HepG2 (cell line): ENCODE measurements around the gene CELSR3. TPM values are rescaled to one million over a fixed set of nuclear protein-coding genes. Genes with fewer than 3 reads are reported as not detected.

Source experiments
- AFF4 ChIP-seq: sonication (generic); formaldehyde crosslinking; IDR thresholded peaks from 2 replicates; pipeline ENCODE4 v1.4.0; 2020; ENCODE audit warnings: missing genetic modification reagents
- ATRX ChIP-seq: sonication (generic); formaldehyde crosslinking; IDR thresholded peaks from 2 replicates; pipeline ENCODE4 v1.4.0; 2020; ENCODE audit warnings: missing genetic modification reagents, borderline replicate concordance
- IRF9 ChIP-seq: sonication (generic); formaldehyde crosslinking; IDR thresholded peaks from 2 replicates; pipeline ENCODE4 v1.8.0; 2022; ENCODE audit warnings: missing genetic modification reagents, mild to moderate bottlenecking, borderline replicate concordance
- MATR3 ChIP-seq: sonication (generic); formaldehyde crosslinking; IDR thresholded peaks from 2 replicates; pipeline ENCODE4 v1.4.0; 2020; ENCODE audit warnings: missing genetic modification reagents
- NFKB2 ChIP-seq: sonication (generic); formaldehyde crosslinking; IDR thresholded peaks from 2 replicates; pipeline ENCODE4 v1.4.0; 2020; ENCODE audit warnings: missing genetic modification reagents, borderline replicate concordance
- PAWR ChIP-seq: sonication (generic); formaldehyde crosslinking; IDR thresholded peaks from 2 replicates; pipeline ENCODE4 v1.4.0; 2020; ENCODE audit warnings: missing genetic modification reagents, mild to moderate bottlenecking, borderline replicate concordance
- SNAI1 ChIP-seq: sonication (generic); formaldehyde crosslinking; IDR thresholded peaks from 2 replicates; pipeline ENCODE4 v1.5.0; 2020; ENCODE audit warnings: mild to moderate bottlenecking, missing genetic modification reagents, borderline replicate concordance
- TCF7L2 ChIP-seq: IDR thresholded peaks from 2 replicates; pipeline ENCODE4 v1.6.1; 2011; ENCODE audit warnings: mild to moderate bottlenecking, low read depth, low read length, moderate library complexity
- ZBTB49 ChIP-seq: sonication (generic); formaldehyde crosslinking; IDR thresholded peaks from 2 replicates; pipeline ENCODE4 v1.4.0; 2020; ENCODE audit warnings: missing genetic modification reagents, borderline replicate concordance
- ZNF17 ChIP-seq: sonication (generic); formaldehyde crosslinking; IDR thresholded peaks from 2 replicates; pipeline ENCODE4 v1.5.0; 2020; ENCODE audit warnings: mild to moderate bottlenecking, missing genetic modification reagents
- ZNF263 ChIP-seq: sonication (generic); formaldehyde crosslinking; IDR thresholded peaks from 2 replicates; pipeline ENCODE4 v1.4.0; 2020; ENCODE audit warnings: missing genetic modification reagents
- ZNF3 ChIP-seq: IDR thresholded peaks from 2 replicates; pipeline ENCODE4 v1.7.0; 2017; ENCODE audit warnings: inconsistent platforms
- ZNF572 ChIP-seq: sonication (generic); formaldehyde crosslinking; IDR thresholded peaks from 2 replicates; pipeline ENCODE4 v1.5.1; 2020; ENCODE audit warnings: mild to moderate bottlenecking, missing genetic modification reagents
- ZNF777 ChIP-seq: sonication (generic); formaldehyde crosslinking; IDR thresholded peaks from 2 replicates; pipeline ENCODE4 v1.4.0; 2020; ENCODE audit warnings: missing genetic modification reagents
- ZNF781 ChIP-seq: sonication (generic); formaldehyde crosslinking; IDR thresholded peaks from 2 replicates; pipeline ENCODE4 v1.5.1; 2020; ENCODE audit warnings: borderline replicate concordance, mild to moderate bottlenecking, missing genetic modification reagents; ENCODE audit errors: not compliant biosample characterization
- ZSCAN9 ChIP-seq: IDR thresholded peaks from 2 replicates; pipeline ENCODE4 v1.6.1; 2016; ENCODE audit warnings: borderline replicate concordance
- polyA plus RNA-seq, 8 experiments: library from polyadenylated mRNA; depleted of rRNA in 3 of 8; stranded (reverse) in 7 of 8; unstranded in 1 of 8; fragments of >200 nt; fragmentation: Illumina TruSeq in 4 of 8; extraction: Trizol in 4 of 8; gene quantifications; 2 replicates each; pipeline versions ENCODE4 v1.2.1 to v1.2.3, GENCODE V29; 2011 to 2016; ENCODE audit warnings: low read depth in 4 of 8, missing spikeins in 1 of 8, mixed read lengths in 1 of 8; ENCODE audit not compliant: insufficient read depth in 1 of 8
- total RNA-seq, 5 experiments: library from RNA; depleted of rRNA; stranded (reverse); fragments of >200 nt; fragmentation: Illumina TruSeq; extraction: Trizol; gene quantifications; 2 replicates each; pipeline ENCODE4 v1.2.3, GENCODE V29; 2016; ENCODE audit warnings: low read depth in 1 of 5

Gene CELSR3
- total and polyA plus RNA-seq, 2 of the 13 experiments (the other 11 are each of a cell fraction or from before 2014, with no cell fraction given): 5.4 to 6.7 TPM

GRCh38 chr3:48685603-48686511, 23.2 kb upstream of the CELSR3 start, which contains the start of gene NCKIPSD (continued):
- TF ChIP-seq IRF9 (CRISPR knock-in tag) (peak; percentile 95), ZNF572 (no peak), AFF4 (CRISPR knock-in tag) (0 out of 2 replicates have a peak, but pooled peaks have one; percentile 78), MATR3 (no peak), ZNF17 (no peak), ZNF263 (CRISPR knock-in tag) (no peak; the same call in 1 of the 2 replicates), NFKB2 (peak; percentile 66; the same call in 1 of the 2 replicates), SNAI1 (CRISPR knock-in tag) (no peak), PAWR (CRISPR knock-in tag) (no peak), ZSCAN9 (CRISPR knock-in tag) (0 out of 2 replicates have a peak, but pooled peaks have one; percentile 11), TCF7L2 (no peak), ZNF3 (no peak), ATRX (CRISPR knock-in tag) (no peak), ZNF777 (CRISPR knock-in tag) (peak; percentile 73; the same call in 1 of the 2 replicates), ZBTB49 (no peak), ZNF781 (CRISPR knock-in tag) (no peak)
